ENCODE data around the gene BEST1. TPM values are rescaled to one million over a fixed set of nuclear protein-coding genes. Genes with fewer than 3 reads are reported as not detected.
"Not testable (repeated sequence)": the region's sequence is repeated elsewhere in the genome, so short reads cannot be mapped to it uniquely, and the experiment has no call there.

BEST1 gene
- total RNA-seq, 1 donor from 2014 or later, result 2.1 TPM

GRCh38 chr11:61964666-61965271 lies 14.6 kb downstream of the BEST1 start:
- not testable (repeated sequence) for DNase-seq

DNA sequence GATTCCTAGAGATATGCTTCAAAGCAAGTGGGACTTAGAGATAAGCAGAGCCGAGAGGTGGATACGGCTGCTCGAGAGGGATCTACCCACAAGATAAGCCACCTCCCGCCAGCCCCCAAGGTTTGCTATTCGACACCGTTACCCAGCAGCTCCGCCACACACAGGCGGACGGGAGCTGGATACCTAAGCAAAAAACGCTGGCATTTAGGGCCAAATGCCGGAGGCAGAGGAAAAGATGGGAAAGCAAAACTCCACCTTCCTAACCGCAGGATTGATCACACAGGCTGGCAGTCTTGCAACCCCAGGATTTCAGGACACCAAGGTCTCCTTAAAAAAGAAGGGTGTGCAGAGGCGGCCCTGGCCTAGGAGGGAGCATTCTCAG lies 16.6 kb downstream of the BEST1 start:
- no peak for DNase-seq

- DNase-seq, result peak; percentile 84
Observed at GRCh38 chr11:61967116-61967923, 17.2 kb downstream of the BEST1 start, which contains the start of gene FTH1. FTH1 (minus strand) TSS chr11:61967634; CDS start chr11:61967425, 209 bp downstream.

- DNase-seq, result no peak
Observed at GRCh38 chr11:61967924-61968757, 18.0 kb downstream of the BEST1 start.

GRCh38 chr11:61968758-61969390 lies 18.7 kb downstream of the BEST1 start:
- no peak for DNase-seq

DNA sequence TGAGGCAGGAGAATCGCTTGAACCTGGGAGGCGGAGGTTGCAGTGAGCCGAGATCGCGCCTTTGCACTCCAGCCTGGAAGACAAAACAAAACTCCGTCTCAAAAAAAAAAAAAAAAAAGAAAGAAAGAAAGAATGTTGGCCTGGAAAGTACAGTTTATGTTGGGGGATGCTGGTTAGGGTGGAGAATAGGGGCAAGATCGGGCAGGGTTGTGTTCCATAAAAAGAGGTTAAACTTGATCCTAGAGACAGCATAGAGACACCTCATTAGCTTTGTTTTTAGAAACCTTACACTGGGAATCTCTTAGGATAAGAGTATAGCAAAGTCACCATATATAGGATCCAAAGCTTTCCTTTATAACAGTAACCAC lies 19.2 kb downstream of the BEST1 start:
- DNase-seq, result no peak

GRCh38 chr11:61969838-61970662 lies 19.9 kb downstream of the BEST1 start:
- no peak for DNase-seq

GRCh38 chr11:61971248-61972111 lies 21.3 kb downstream of the BEST1 start:
- peak; percentile 94 for DNase-seq

DNA sequence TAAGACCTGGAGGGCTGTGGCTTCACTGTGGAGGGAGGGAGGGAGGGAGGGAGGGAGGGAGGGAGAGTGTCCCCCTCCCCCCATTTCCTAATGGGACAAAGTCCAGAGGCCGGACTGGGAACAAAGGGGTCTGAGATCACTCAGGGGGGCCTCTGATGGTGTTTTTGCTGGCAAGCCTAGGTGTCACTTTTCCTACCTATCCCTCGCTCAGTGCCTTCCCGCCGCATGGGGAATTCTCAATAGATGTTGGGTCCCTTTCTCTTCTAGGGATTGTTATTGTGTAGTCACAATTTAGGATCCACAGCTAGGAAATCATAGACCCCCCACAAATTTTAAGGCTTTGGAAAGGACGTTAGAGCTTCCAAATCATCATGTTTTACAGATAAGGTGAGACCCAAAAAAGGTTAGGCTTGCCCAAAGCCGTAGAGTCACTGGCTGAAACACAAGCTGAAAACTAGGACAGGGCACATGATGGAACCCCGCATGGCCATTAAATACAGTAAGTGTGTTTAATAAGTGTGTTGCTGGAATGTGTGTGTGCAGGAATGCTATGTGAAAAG lies 22.0 kb downstream of the BEST1 start:
- no peak for DNase-seq

DNA sequence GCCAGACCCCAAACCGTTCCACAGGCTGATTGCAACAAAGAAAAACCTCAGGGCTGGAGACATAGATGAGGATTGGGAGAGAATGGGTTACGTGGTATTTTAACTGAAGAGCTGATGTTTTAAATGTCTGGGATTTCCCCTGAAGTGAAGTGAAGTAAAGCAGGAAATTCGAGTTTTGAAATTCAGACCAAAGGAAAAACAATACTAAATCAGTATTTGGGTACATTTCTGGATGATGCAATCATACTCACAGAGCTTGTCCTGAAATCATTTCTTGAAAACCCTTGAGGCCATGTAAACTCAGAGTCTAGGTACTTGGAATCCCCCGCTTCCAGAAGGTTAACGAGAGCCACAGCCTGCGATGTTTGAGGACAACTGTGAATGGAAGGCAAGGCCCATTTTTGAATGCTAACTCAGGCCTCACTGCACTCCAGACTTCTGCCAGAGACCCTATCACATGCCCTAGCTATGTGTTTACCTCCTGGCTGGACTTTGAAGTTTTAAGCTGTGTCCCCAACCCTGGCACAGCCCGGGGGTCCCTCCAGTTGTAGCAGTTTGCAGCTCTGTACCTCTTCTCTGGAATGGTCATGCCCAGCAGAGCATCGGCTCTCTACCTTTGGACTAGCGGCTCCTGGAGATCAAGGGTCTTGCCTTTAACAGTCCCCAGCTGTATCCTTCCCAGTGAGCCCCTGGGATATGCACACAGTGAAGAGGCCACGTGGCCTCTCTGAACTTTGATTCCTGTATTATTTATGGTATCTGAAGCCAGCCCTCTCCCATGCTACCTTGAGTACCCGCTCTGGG lies 22.7 kb downstream of the BEST1 start:
- DNase-seq, result no peak

DNA sequence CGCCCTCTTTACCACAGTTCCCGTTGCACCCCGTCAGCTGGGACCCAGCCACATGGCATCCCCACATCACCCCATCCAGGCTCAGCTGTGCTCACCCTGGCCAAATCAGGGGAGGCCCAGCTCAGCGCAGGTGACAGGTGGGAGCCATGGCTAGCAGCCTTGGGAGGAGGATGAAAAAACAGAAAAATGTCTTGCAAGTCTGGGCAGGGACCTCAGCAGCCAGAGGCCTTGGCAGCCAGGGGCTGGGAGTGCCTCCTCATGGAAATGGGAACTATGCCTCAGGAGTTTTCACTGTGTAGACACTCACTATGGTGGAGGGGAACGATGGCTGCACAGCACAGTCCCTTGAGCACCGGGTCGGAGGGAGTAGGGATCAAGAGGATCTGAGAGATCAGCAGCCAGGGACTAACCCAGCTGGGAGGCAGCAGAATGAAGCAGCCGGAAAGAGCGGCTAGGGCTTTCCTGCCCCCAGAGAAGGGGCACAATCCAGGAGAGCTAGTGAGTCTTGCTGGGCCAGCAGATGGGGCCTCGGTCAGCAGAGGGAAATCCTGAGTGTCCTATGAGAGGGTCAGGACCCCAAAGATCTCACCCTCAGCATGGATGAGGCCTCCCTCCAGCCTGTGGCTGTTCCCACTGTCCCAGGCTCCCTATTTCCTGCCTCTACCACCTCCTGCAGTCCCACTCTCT lies 23.5 kb downstream of the BEST1 start:
- no peak for DNase-seq

GRCh38 chr11:61974766-61975631 lies 24.8 kb downstream of the BEST1 start:
- no peak for DNase-seq

DNA sequence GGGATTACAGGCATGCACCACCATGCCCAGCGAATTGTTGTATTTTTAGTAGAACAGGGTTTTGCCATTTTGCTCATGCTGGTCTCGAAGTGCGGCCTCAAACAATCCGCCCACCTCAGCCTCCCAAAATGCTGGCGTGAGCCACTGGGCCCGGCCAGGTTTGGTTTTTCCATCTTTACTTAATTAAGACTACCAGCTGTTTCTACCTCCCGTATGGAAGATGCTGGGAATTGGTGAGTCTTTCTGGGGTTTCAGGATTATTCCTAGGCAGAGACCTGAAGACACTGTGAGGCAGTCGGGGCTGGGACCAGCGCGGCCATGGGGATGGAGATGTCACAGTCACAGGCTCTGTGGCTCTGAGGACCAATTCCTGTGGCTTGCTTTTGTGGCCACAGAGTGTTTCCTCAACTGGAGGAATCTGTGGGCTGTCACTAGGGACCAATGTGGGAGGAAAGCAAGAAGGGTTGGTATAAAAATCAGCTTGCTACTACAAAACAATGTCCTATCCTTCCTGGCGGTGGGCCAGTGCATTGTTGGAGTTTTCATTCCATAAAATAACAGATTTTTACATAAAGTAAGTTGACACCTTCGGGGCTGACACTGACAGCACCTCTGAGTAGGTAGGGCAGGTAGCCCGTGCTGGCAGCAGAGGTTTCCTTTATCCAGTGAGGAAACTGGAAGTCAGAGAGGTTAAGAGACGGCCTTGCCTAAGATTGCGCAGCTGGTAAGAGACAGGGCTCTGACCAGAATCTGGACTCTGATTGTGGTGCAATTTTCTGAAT lies 25.7 kb downstream of the BEST1 start:
- no peak for DNase-seq

DNA sequence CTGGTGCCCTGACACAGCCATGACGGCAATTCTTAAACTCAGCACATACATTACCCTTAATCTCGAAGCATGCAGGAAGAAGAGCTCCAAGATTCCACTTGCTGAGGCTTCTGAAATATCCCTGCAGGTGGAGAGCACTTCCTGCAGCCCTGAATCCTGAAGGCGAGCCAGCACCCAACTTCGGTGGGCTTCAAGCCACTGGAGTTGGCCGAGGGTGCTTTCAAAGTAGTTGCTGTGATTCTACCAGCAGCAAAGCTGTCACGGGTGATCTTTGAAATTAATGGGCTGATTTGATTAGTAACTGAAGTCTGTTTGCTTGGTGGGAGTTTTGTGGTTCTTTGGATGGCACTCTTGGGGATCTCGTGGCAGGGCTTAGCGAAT lies 26.3 kb downstream of the BEST1 start:
- DNase-seq, result no peak

DNA sequence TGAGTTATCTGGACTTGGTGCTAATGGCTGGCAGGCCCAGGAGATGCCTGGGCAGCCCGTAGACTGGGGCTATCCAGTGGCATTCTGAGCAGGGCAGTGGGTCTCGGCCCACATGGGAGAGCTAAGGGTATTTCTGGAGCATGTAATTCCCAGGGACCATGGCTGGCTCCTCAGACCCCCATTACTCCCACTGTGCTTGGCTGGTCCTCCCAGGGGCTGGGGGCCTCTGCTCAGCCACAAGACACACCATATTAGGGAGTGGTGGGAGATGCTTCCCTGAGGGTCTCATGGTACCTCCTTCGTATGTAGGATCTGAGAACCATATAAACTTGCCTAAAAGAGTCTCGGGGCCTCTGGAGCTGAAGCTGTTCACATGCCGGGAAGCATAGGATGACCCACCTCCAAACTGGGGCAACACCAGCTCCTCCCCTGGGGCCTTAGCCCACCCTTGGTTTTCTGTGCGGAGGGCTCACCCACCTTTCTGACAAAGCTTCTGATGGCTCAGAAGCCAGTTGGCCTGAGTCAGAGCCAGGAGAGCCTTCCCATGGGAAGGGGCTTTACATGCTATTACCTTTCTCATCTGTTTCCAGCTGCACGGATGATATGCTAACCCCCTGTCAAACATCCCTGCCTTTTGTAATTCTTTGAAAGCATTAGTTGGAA lies 26.8 kb downstream of the BEST1 start:
- DNase-seq, result no peak
